HFFc6 (cell line): ENCODE measurements around the gene CRACR2A. TPM values are rescaled to one million over a fixed set of nuclear protein-coding genes. Genes with fewer than 3 reads are reported as not detected.

Source experiments
- DNase-seq: peaks from one replicate; pipeline ENCODE4 v3.0.0-alpha.2; 2018
- H3K27ac Mint-ChIP-seq: 2 replicates; pipeline ENCODE4 v1.8.0; 2020; ENCODE audit warnings: mild to moderate bottlenecking, mixed read lengths
- H3K27me3 Mint-ChIP-seq: 2 replicates; pipeline ENCODE4 v1.8.0; 2021; ENCODE audit warnings: mild to moderate bottlenecking, moderate library complexity, mixed read lengths; ENCODE audit not compliant: insufficient read depth
- H3K36me3 Mint-ChIP-seq: 2 replicates; pipeline ENCODE4 v1.8.0; 2021; ENCODE audit warnings: low read depth, mixed read lengths
- H3K4me1 Mint-ChIP-seq: 2 replicates; pipeline ENCODE4 v1.8.0; 2020; ENCODE audit warnings: low read depth, mixed read lengths
- H3K4me3 Mint-ChIP-seq: 2 replicates; pipeline ENCODE4 v1.8.0; 2020; ENCODE audit warnings: mild to moderate bottlenecking, moderate library complexity, mixed read lengths
- H3K9me3 Mint-ChIP-seq: 2 replicates; pipeline ENCODE4 v1.8.0; 2020; ENCODE audit warnings: mild to moderate bottlenecking, mixed read lengths
- CTCF ChIP-seq: fragments of 200-600 bp; sonication (generic); IDR thresholded peaks from 2 replicates; pipeline ENCODE4 v1.5.0; 2021; ENCODE audit warnings: antibody characterized with exemption, mild to moderate bottlenecking
- total RNA-seq, 6 experiments: library from RNA; stranded (reverse); fragmentation: NEBNext Ultra II Directional; extraction: Animal tissue kit (Norgen Biotek cat#: 25700); gene quantifications; 2 replicates in 1 of 6; 3 replicates in 5 of 6; pipeline ENCODE4 v1.2.3, GENCODE V29; 2021

CRACR2A gene
- total RNA-seq, 6 experiments from 2014 or later: 0.13 to 0.37 (median 0.18) TPM

GRCh38 chr12:3723916-3724805, 28.7 kb downstream of the CRACR2A start:
- Mint-ChIP-seq H3K27ac (no peak overlapping the region), H3K4me1 (no peaks in the 10 kb centered on the region), H3K27me3 (peaks cover 38% of the 10 kb centered on the region), H3K4me3 (no peak overlapping the region), H3K36me3 (no peaks in the 10 kb centered on the region), H3K9me3 (no peaks in the 10 kb centered on the region)
- no peak for DNase-seq
- no peak for TF ChIP-seq CTCF

GRCh38 chr12:3722368-3722767, 30.5 kb downstream of the CRACR2A start:
- no peaks in the 10 kb centered on the region for H3K4me1 Mint-ChIP-seq
- TF ChIP-seq CTCF: no peak
- DNase-seq: no peak
- H3K36me3 Mint-ChIP-seq: no peaks in the 10 kb centered on the region
- no peaks in the 10 kb centered on the region for H3K9me3 Mint-ChIP-seq
- H3K4me3 Mint-ChIP-seq: no peak overlapping the region
- no peak overlapping the region for H3K27ac Mint-ChIP-seq
- peaks cover 39% of the 10 kb centered on the region for H3K27me3 Mint-ChIP-seq

GRCh38 chr12:3720772-3721171, 32.1 kb downstream of the CRACR2A start:
- H3K36me3 Mint-ChIP-seq: no peaks in the 10 kb centered on the region
- no peak for TF ChIP-seq CTCF
- DNase-seq: no peak
- no peaks in the 10 kb centered on the region for H3K9me3 Mint-ChIP-seq
- no peaks in the 10 kb centered on the region for H3K4me1 Mint-ChIP-seq
- no peak overlapping the region for H3K27ac Mint-ChIP-seq
- peaks cover 39% of the 10 kb centered on the region for H3K27me3 Mint-ChIP-seq
- H3K4me3 Mint-ChIP-seq: no peak overlapping the region

- no peak overlapping the region for H3K4me3 Mint-ChIP-seq
- H3K4me1 Mint-ChIP-seq: no peaks in the 10 kb centered on the region
- H3K36me3 Mint-ChIP-seq: no peaks in the 10 kb centered on the region
- H3K9me3 Mint-ChIP-seq: no peaks in the 10 kb centered on the region
- DNase-seq: no peak
- H3K27ac Mint-ChIP-seq: no peak overlapping the region
- TF ChIP-seq CTCF: no peak
- peaks cover 31% of the 10 kb centered on the region for H3K27me3 Mint-ChIP-seq
These were observed 34.8 kb downstream of the CRACR2A start for GRCh38 chr12:3718100-3718499.

- Mint-ChIP-seq H3K4me1 (no peaks in the 10 kb centered on the region), H3K9me3 (no peaks in the 10 kb centered on the region), H3K36me3 (no peaks in the 10 kb centered on the region), H3K27ac (no peak overlapping the region), H3K4me3 (no peak overlapping the region), H3K27me3 (peaks cover 27% of the 10 kb centered on the region)
- TF ChIP-seq CTCF: no peak
- no peak for DNase-seq
These were observed 35.5 kb downstream of the CRACR2A start for GRCh38 chr12:3717283-3717898.
